HCEC 1CT (cell line): ENCODE data around the gene UPK3BL2.
"Not testable (repeated sequence)": the region's sequence is repeated elsewhere in the genome, so short reads cannot be mapped to it uniquely, and the experiment has no call there.

Experiments used
- DNase-seq: peaks from one replicate; pipeline ENCODE4 v3.0.0-alpha.2; 2017

UPK3BL2 gene, protein sequence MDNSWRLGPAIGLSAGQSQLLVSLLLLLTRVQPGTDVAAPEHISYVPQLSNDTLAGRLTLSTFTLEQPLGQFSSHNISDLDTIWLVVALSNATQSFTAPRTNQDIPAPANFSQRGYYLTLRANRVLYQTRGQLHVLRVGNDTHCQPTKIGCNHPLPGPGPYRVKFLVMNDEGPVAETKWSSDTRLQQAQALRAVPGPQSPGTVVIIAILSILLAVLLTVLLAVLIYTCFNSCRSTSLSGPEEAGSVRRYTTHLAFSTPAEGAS

GRCh38 chr7:102543596-102543995 is at the start of gene UPK3BL2:
Gene UPK3BL2 (minus strand): TSS chr7:102543696. CDS start chr7:102543636, 60 bp downstream.
- not testable (repeated sequence) for DNase-seq

DNA sequence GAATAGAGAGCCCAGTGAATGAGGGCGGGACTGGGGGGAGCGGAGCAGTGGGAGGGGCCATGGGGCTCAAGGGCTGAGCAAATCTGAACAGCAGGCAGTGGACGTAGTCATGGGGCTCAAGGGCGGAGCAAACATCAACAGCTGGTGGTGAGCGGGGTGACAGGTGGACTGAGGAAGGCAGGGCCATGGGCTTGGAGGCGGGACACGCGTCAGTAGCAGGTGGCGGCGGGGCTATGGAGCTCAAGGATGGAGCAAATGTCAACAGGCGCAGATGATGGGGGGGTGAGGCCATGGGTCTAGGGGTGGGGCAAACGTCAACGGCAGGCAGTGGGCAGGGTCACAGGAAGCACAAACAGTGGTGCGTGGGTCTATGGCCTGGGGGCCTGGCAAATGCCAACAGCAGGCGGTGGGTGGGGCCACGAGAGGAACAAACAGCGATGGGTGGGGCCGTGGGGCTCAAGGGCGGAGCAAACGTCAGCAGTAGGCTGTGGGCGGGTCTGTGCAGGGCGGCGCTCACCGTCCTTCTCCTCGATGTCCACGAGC is 49.1 kb upstream of the UPK3BL2 start:
- not testable (repeated sequence) for DNase-seq

- not testable (repeated sequence) for DNase-seq
These were observed 46.4 kb upstream of the UPK3BL2 start for GRCh38 chr7:102589857-102590256.

- not testable (repeated sequence) for DNase-seq
These were observed 40.0 kb upstream of the UPK3BL2 start for GRCh38 chr7:102583495-102583894.

DNA sequence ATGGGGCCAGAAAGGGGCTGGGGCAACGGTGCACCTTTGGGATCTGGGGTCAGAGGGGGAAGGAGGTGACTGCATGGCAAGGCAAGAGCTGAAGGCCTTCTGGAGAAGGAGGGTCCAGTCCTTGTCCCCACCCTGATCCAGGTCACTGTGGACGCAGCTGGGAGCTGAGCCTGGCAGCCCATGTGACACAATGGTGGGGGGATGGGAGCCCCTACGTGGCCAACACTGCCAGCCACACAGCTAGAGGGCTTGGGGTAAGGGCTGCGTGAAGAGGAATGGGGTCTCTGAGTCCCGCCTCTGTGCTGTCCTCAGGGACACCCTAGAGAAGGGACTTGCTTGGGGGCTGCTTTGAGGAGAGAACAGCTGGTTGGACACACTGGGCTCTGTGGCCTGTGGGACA is 38.2 kb upstream of the UPK3BL2 start:
- not testable (repeated sequence) for DNase-seq

DNA sequence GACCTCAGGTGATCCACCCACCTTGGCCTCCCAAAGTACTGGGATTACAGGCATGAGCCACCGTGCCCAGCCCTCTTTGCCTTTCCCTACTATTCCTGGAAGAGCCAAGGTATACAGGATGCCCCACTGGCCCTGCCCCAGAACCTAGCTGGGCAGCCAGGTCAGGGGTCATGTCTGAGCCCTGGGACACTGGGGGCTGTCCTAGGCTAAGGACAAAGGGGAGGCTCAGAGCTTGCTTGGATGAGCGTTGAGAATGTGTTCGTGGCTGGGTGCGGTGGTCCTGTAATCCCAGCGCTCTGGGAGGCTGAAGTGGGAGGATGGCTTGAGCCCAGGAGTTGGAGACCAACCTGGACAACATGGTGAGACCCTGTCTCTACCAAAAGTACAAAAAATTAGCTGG is 35.0 kb upstream of the UPK3BL2 start:
- DNase-seq, result not testable (repeated sequence)

- DNase-seq, result not testable (repeated sequence)
These were observed 34.1 kb upstream of the UPK3BL2 start for GRCh38 chr7:102577315-102578240.

DNA sequence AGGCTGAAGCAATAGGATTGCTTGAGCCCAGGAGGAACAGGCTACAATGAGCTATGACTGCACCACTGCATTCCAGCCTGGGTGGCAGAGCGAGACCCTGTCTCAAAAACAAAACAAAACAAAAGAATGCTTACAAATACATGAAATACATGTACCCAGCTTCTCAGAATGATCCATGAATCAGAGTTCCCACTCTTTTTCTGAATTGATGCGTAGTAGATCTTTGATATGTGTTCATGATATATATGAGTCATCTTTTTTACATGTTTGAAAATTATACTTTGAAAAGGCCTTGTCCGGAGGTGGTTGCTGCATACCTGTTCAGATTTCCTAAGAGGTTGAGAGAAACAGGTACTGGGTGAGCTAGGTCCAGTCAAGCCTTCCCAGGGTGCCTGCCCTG is 32.9 kb upstream of the UPK3BL2 start:
- DNase-seq, result not testable (repeated sequence)

GRCh38 chr7:102574607-102575006 is 31.1 kb upstream of the UPK3BL2 start:
- DNase-seq, result not testable (repeated sequence)

GRCh38 chr7:102572261-102573239 is 29.1 kb upstream of the UPK3BL2 start, which contains the start of gene POLR2J3:
Gene POLR2J3 (minus strand): TSS chr7:102572583. CDS start chr7:102572521, 62 bp downstream.
- DNase-seq, result peak; percentile 47

DNA sequence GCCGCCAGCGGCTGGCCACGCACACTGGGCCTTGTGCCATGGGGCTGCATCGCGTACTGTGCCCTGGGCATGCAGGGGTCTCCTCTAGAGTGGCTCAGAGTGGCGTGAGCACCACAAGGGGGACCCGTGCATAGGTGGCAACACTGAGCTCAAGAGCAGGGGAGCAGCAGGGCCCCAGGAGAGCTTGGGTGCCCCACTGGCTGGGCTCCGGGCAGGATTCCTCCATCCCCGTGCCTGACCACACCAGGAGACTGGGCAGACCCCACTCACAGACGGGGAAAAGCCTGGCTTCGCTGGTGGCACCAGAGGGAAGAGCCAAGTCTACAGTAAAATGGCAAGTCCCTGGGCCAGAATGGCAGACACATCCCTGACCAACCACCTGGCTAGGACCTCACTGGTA is 25.1 kb upstream of the UPK3BL2 start:
- not testable (repeated sequence) for DNase-seq

GRCh38 chr7:102550808-102551422 is 7.4 kb upstream of the UPK3BL2 start, which contains the start of gene SPDYE2:
Gene SPDYE2 (plus strand): TSS chr7:102551226. CDS start chr7:102553256, 2,030 bp downstream.
- not testable (repeated sequence) for DNase-seq

- not testable (repeated sequence) for DNase-seq
These were observed 2.9 kb upstream of the UPK3BL2 start for GRCh38 chr7:102546353-102546752.

- DNase-seq, result not testable (repeated sequence)
These were observed 1.8 kb upstream of the UPK3BL2 start for GRCh38 chr7:102545288-102545687.

- not testable (repeated sequence) for DNase-seq
These were observed 876 bp upstream of the UPK3BL2 start for GRCh38 chr7:102544372-102544771.

- DNase-seq, result not testable (repeated sequence)
These were observed 725 bp downstream of the UPK3BL2 start for GRCh38 chr7:102542771-102543170.

DNA sequence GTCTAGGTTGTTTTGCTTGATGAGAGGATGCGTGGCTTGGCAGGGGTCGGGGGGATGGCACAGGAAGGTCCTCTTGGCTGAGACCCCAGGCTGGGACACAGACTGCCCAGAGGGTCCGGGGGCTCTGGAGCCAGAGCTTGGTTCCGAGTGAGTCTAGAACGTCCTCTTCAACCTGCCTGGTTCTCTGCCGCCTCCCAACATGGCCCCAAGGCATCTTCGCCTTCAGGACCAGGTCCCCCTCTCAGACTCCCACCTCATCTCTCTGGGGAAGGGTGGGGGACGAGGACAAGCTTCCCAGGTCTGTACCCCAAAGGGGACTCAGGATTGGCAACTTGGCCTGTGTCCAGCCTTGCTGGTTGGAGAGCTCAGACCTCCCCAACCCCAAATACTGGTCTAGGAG is 1.4 kb downstream of the UPK3BL2 start:
- DNase-seq, result not testable (repeated sequence)

DNA sequence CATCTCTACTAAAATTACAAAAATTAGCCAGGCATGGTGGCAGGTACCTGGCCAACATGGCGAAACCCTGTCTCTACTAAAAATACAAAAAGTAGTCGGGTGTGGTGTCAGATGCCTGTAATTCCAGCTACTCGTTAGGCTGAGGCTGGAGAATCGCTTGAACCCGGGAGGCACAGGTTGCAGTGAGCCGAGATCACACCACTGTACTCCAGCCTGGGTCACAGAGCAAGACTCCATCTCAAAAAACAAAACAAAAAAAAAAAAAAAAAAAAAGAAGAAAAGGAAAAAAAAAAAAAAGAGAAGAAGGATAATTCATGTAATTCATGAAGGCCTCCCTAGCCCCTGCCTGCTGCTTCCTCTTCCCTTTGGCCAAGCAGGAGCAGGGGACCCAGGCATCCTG is 2.9 kb downstream of the UPK3BL2 start:
- DNase-seq, result not testable (repeated sequence)

DNA sequence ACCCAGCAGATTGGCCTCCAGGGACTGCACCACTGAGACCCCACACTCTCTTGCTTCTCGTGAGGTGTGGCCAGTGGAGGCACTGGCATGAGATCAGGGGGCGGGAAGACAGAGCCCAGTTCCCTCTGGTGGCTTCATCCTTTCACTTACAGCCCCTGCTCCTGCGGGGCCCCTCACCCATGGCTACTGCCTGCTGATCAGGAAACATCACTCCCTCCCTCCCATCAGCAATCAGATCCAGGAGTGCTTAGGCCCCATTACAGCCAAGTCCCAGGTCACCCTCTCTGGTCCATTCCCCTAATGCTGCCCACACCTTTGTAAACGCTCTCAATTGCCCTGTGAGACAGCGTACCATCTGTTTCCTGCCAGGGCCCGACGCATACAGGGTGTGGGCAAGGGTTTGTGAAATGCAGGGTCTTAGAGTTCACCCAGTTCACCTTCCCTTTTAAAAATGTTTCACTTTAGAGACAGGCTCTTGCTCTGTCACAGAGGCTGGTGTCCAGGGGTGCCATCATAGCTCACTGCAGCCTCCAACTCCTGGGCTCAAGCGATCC is 8.4 kb downstream of the UPK3BL2 start:
- not testable (repeated sequence) for DNase-seq

DNA sequence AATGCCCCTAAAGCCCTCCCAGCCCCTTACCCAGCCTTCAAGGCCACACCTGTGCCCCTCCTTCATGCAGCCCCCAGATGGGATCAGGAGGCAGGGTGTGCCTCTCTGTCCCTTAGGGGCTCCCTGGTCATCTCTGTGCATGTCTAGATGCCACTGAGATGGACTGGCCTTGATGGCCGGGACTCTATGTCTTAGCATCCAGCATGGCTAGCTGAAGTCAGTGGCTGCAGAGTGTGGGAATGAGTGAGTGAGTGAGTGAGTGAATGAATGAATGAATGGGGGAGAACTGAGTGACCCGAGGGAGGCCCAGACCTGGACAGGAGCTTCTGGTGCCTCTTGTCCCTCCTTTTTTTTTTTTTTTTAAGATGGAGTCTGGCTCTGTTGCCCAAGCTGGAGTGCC is 11.4 kb downstream of the UPK3BL2 start:
- DNase-seq, result not testable (repeated sequence)

DNA sequence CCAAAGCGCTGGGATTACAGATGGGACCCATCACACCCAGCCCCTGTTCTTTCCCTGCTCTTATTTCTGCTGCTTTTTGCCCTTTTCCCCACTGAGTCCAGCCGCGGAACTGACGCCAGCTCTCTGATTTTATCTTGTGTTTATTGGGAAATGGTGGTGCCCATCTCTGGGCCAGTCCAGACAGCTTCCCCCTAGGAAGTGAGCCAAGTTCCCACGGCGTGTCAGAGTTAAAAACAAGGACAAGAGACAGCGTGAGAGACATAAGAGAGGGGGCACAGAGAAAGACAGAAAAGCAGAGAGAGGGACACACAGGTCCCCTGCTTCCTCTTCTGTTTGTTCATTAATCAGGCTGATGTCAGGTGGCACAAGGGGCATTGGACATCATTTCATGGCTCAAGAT is 11.9 kb downstream of the UPK3BL2 start:
- not testable (repeated sequence) for DNase-seq
